ENCODE data around the gene SCN9A. TPM values are rescaled to one million over a fixed set of nuclear protein-coding genes. Genes with fewer than 3 reads are reported as not detected.

SCN9A gene
- total RNA-seq, 1 experiment from 2014 or later = 1.3 TPM

GRCh38 chr2:166376488-166376828 is 714 bp upstream of the SCN9A start:
- Histone ChIP-seq H2AFZ (ENCODE audit: low read length) (peak overlapping the region; percentile 5), H2BK15ac (ENCODE audit: low read depth, low read length) (no peak overlapping the region), H2AK5ac (ENCODE audit: insufficient read length, low read length) (no peak overlapping the region), H3K27ac (ENCODE audit: insufficient read length, low read depth, low read length) (no peak overlapping the region), H3K23ac (ENCODE audit: insufficient read length, low read depth, low read length) (no peak overlapping the region), H3K14ac (ENCODE audit: insufficient read depth, low read length) (no peak overlapping the region), H3K9me3 (ENCODE audit: control insufficient read depth, low read depth, low read length) (no peaks in the 10 kb centered on the region), H3K79me2 (ENCODE audit: insufficient read depth, low read length) (no peaks in the 10 kb centered on the region), H3K56ac (ENCODE audit: insufficient read length, low read depth, low read length) (no peak overlapping the region), H2BK12ac (ENCODE audit: insufficient read length, low read depth, low read length) (no peak overlapping the region), H3K23me2 (ENCODE audit: insufficient read length, low read depth, low read length, poor library complexity, severe bottlenecking) (peaks cover 11% of the 10 kb centered on the region), H2BK120ac (ENCODE audit: low read depth, low read length, poor library complexity, severe bottlenecking) (no peak overlapping the region), H3K4me1 (ENCODE audit: insufficient read depth, low read length) (peaks cover 6% of the 10 kb centered on the region; the same call in 1 of the 2 replicates), H3K4me2 (ENCODE audit: insufficient read depth, insufficient read length, low read length) (peak overlapping the region; percentile 90), H4K91ac (ENCODE audit: insufficient read length, low read depth, low read length) (no peak overlapping the region), H3T11ph (ENCODE audit: low read length) (no peak overlapping the region), H4K5ac (ENCODE audit: insufficient read length, low read depth, low read length) (no peak overlapping the region), H3K18ac (ENCODE audit: insufficient read length, low read depth, low read length) (no peak overlapping the region), H3K79me1 (ENCODE audit: insufficient read depth, low read depth, low read length, poor library complexity, severe bottlenecking) (no peaks in the 10 kb centered on the region), H3K9ac (ENCODE audit: extremely low read depth, insufficient read length, low read length) (no peak overlapping the region), H4K8ac (replicated peaks; ENCODE audit: insufficient read length, low read depth, low read length) (no peak overlapping the region), H4K20me1 (ENCODE audit: control insufficient read depth, insufficient read depth, insufficient read length) (no peaks in the 10 kb centered on the region), H2BK20ac (ENCODE audit: low read depth, low read length, poor library complexity, severe bottlenecking) (no peak overlapping the region), H2BK5ac (ENCODE audit: insufficient read length, low read length) (no peak overlapping the region), H3K27me3 (ENCODE audit: insufficient read depth, low read length) (no peaks in the 10 kb centered on the region), H3K4ac (ENCODE audit: low read depth, low read length) (no peak overlapping the region)
- TF ChIP-seq CTCF (conservative IDR thresholded peaks at IDR 0.05) = no peak
- WGBS (ENCODE audit: extremely low coverage, insufficient read length, low lambda C conversion rate) = no CpG with 5 or more reads among the region's 11 CpGs
- no peaks in the 10 kb centered on the region; a peak in 1 of 5 replicates for H3K9me3 Mint-ChIP-seq
- peak overlapping the region; percentile 91 to 93 for H3K4me3 Mint-ChIP-seq
- no peak for DNase-seq
- H3K27ac Mint-ChIP-seq = peak overlapping the region in 1 of 3 experiments; percentile 93; a peak in 1 of 7 replicates
- no peaks in the 10 kb centered on the region for H3K36me3 Mint-ChIP-seq (ENCODE audit: insufficient read depth in 1 of 3, low read depth in 3 of 3)
- peaks cover 30 to 38% of the 10 kb centered on the region in 2 experiments for H3K4me1 Mint-ChIP-seq
- peaks cover 29% of the 10 kb centered on the region for H3K27me3 Mint-ChIP-seq (ENCODE audit: low read depth)

Measured in H9 (cell line).